HCT116 (cell line): ENCODE results near the gene LMCD1. TPM values are rescaled to one million over a fixed set of nuclear protein-coding genes. Genes with fewer than 3 reads are reported as not detected.

Source experiments
- ATAC-seq: fragments of 200-7000 bp; cut with Tn5 transposase; 2 replicates; pipeline ENCODE4 v1.9.1; 2020; ENCODE audit warnings: mild to moderate bottlenecking, moderate library complexity
- BruUV-seq: library from RNA; stranded (reverse); fragments of 400-500 nt; replicated peaks from 2 replicates; lab custom pipeline; 2021; lab: Mats Ljungman, UMichigan
- CTCF ChIA-PET: fragments of 300-600 bp; sonication (Branson Sonifier 250); formaldehyde crosslinking; loops from one replicate; lab custom pipeline; 2021; ENCODE audit warnings: antibody characterized with exemption; lab: Charles Lee
- POLR2A ChIA-PET: fragments of 300-600, 350-600 bp; sonication (Branson Sonifier 250); formaldehyde crosslinking; loops from one replicate; lab custom pipeline; 2021; ENCODE audit warnings: antibody characterized with exemption; lab: Charles Lee
- RAD21 ChIA-PET, 2 experiments: fragments of 300-600 bp; sonication (Branson Sonifier 250); formaldehyde crosslinking; loops; one replicate each; lab custom pipeline; 2023; ENCODE audit warnings: low total read pairs in 2 of 2; ENCODE audit not compliant: uncharacterized antibody in 2 of 2, unreplicated experiment in 2 of 2, low non-redundant PET in 1 of 2; lab: Charles Lee
- DNase-seq: peaks from one replicate; pipeline ENCODE4 v3.0.0-alpha.2; 2010; ENCODE audit warnings: low read depth, low spot score
- H2AFZ ChIP-seq: fragments of 200-600 bp; shearing (Covaris generic), sonication (generic); 2 replicates; pipeline ENCODE4 v1.6.1; 2017; ENCODE audit warnings: low read depth, mixed run types, mixed read lengths, antibody characterized with exemption, low read length; ENCODE audit not compliant: poor library complexity, severe bottlenecking
- H3K27ac ChIP-seq: 2 replicates; pipeline ENCODE4 v1.5.1; 2012; ENCODE audit warnings: low read depth, low read length
- H3K27me3 ChIP-seq: fragments of 200-600 bp; sonication (generic); 2 replicates; pipeline ENCODE4 v1.6.1; 2016; ENCODE audit warnings: mixed run types, low read length, mixed read lengths; ENCODE audit not compliant: insufficient read depth
- H3K36me3 ChIP-seq, 2 experiments: fragments of 200-500 bp in 1 of 2; fragments of 200-600 bp in 1 of 2; sonication (Bioruptor generic) in 1 of 2; sonication (generic) in 1 of 2; 2 replicates each; pipeline versions ENCODE4 v1.5.1 to v1.6.1; 2014 to 2016; ENCODE audit warnings: low read length in 2 of 2, inconsistent platforms in 1 of 2, mixed read lengths in 1 of 2, mixed run types in 1 of 2; ENCODE audit not compliant: insufficient read depth in 2 of 2, control insufficient read depth in 1 of 2
- H3K4me1 ChIP-seq, 2 experiments: fragments of 200-600 bp in 1 of 2; sonication (generic) in 1 of 2; 2 replicates each; pipeline versions ENCODE4 v1.5.1 to v1.6.1; 2012 to 2017; ENCODE audit warnings: low read length in 2 of 2, inconsistent platforms in 1 of 2, mild to moderate bottlenecking in 1 of 2, mixed read lengths in 1 of 2, mixed run types in 1 of 2, moderate library complexity in 1 of 2; ENCODE audit not compliant: insufficient read depth in 2 of 2, control insufficient read depth in 1 of 2
- H3K4me2 ChIP-seq: fragments of 200-600 bp; sonication (generic); 2 replicates; pipeline ENCODE4 v1.6.1; 2017; ENCODE audit warnings: mixed run types, low read length, mixed read lengths
- H3K4me3 ChIP-seq, 2 experiments: fragments of 200-600 bp in 1 of 2; sonication (generic) in 1 of 2; replicated peaks in 1 of 2; 2 replicates each; pipeline ENCODE4 v1.5.1; 2011 to 2016; ENCODE audit warnings: low read length in 2 of 2, control low read depth in 1 of 2, low read depth in 1 of 2, mild to moderate bottlenecking in 1 of 2, mixed read lengths in 1 of 2, mixed run types in 1 of 2
- H3K79me2 ChIP-seq: fragments of 200-600 bp; sonication (generic); 2 replicates; pipeline ENCODE4 v1.6.1; 2017; ENCODE audit warnings: mild to moderate bottlenecking, mixed run types, low read length, moderate library complexity, mixed read lengths; ENCODE audit not compliant: insufficient read depth
- H3K9ac ChIP-seq: fragments of 200-600 bp; sonication (generic); 2 replicates; pipeline ENCODE4 v1.6.1; 2016; ENCODE audit warnings: low read length, mixed read lengths
- H3K9me2 ChIP-seq: fragments of 200-600 bp; sonication (generic), shearing (Covaris generic); 2 replicates; pipeline ENCODE4 v1.6.1; 2017; ENCODE audit warnings: mixed run types, mild to moderate bottlenecking, moderate library complexity; ENCODE audit not compliant: insufficient read depth
- H3K9me3 ChIP-seq, 2 experiments: fragments of 200-500 bp in 1 of 2; fragments of 200-600 bp in 1 of 2; sonication (Bioruptor generic) in 1 of 2; sonication (generic) in 1 of 2; 2 replicates each; pipeline ENCODE4 v1.6.1; 2014 to 2017; ENCODE audit warnings: low read length in 2 of 2, mixed read lengths in 2 of 2, inconsistent platforms in 1 of 2, low read depth in 1 of 2, mild to moderate bottlenecking in 1 of 2, mixed run types in 1 of 2, moderate library complexity in 1 of 2; ENCODE audit not compliant: control insufficient read depth in 1 of 2, insufficient read depth in 1 of 2
- H4K20me1 ChIP-seq: fragments of 200-600 bp; sonication (generic), shearing (Covaris generic); 2 replicates; pipeline ENCODE4 v1.6.1; 2017; ENCODE audit warnings: mixed run types, mild to moderate bottlenecking, moderate library complexity; ENCODE audit not compliant: insufficient read depth
- CBX3 ChIP-seq: IDR thresholded peaks from 2 replicates; pipeline ENCODE4 v1.6.1; 2012; ENCODE audit warnings: low read depth
- CEBPB ChIP-seq: IDR thresholded peaks from 2 replicates; pipeline ENCODE4 v1.6.1; 2012; ENCODE audit warnings: low read depth
- EGR1 ChIP-seq: IDR thresholded peaks from 2 replicates; pipeline ENCODE4 v1.6.1; 2012; ENCODE audit warnings: low read depth
- EZH2phosphoT487 ChIP-seq: fragments of 200-600 bp; IDR thresholded peaks from 2 replicates; pipeline ENCODE4 v1.6.1; 2018; ENCODE audit warnings: antibody characterized with exemption, borderline replicate concordance
- FOSL1 ChIP-seq: IDR thresholded peaks from 2 replicates; pipeline ENCODE4 v1.6.1; 2012; ENCODE audit warnings: low read depth
- JUND ChIP-seq: IDR thresholded peaks from 2 replicates; pipeline ENCODE4 v1.6.1; 2012
- POLR2A ChIP-seq: IDR thresholded peaks from 2 replicates; pipeline ENCODE4 v1.7.0; 2011; ENCODE audit warnings: borderline replicate concordance; ENCODE audit not compliant: insufficient read depth, insufficient read length; ENCODE audit errors: extremely low read depth
- POLR2AphosphoS5 ChIP-seq: IDR thresholded peaks from 2 replicates; pipeline ENCODE4 v1.6.1; 2011; ENCODE audit warnings: mild to moderate bottlenecking, low read depth, low read length, moderate library complexity
- SIN3A ChIP-seq: IDR thresholded peaks from 2 replicates; pipeline ENCODE4 v1.6.1; 2012; ENCODE audit warnings: low read depth
- SP1 ChIP-seq: IDR thresholded peaks from 2 replicates; pipeline ENCODE4 v1.6.1; 2012; ENCODE audit warnings: low read depth
- SRF ChIP-seq: IDR thresholded peaks from 2 replicates; pipeline ENCODE4 v1.6.1; 2012; ENCODE audit warnings: low read depth
- TCF7L2 ChIP-seq: IDR thresholded peaks from 2 replicates; pipeline ENCODE4 v1.7.0; 2011; ENCODE audit warnings: borderline replicate concordance, inconsistent platforms; ENCODE audit not compliant: insufficient read depth, insufficient read length; ENCODE audit errors: extremely low read depth
- YY1 ChIP-seq: IDR thresholded peaks from 2 replicates; pipeline ENCODE4 v1.6.1; 2011; ENCODE audit warnings: low read length, low read depth, moderate library complexity, mild to moderate bottlenecking; ENCODE audit not compliant: insufficient replicate concordance; ENCODE audit errors: extremely low read depth
- ZFX ChIP-seq: fragments of 450-650 bp; IDR thresholded peaks from 2 replicates; pipeline ENCODE4 v1.6.1; 2017
- intact Hi-C: fragments of 100-400 bp; cut with micrococcal nuclease; formaldehyde crosslinking; loops from 2 replicates; pipeline ENCODE4 v1.10.0; 2022
- total RNA-seq: library from RNA; stranded (reverse); gene quantifications from one replicate; pipeline ENCODE4 v1.2.1, GENCODE V29; 2021; ENCODE audit not compliant: unreplicated experiment
- TF ChIP-seq, protein P1 (sequence below): IDR thresholded peaks from 2 replicates; pipeline ENCODE4 v1.6.1; 2011; ENCODE audit warnings: mild to moderate bottlenecking, low read length, moderate library complexity; ENCODE audit not compliant: insufficient replicate concordance; ENCODE audit errors: extremely low read depth
- TF ChIP-seq, protein P2 (sequence below): IDR thresholded peaks from 2 replicates; pipeline ENCODE4 v1.6.1; 2012
- TF ChIP-seq, protein P3 (sequence below): IDR thresholded peaks from 2 replicates; pipeline ENCODE4 v1.6.1; 2012; ENCODE audit warnings: low read depth
- TF ChIP-seq, protein P4 (sequence below), 3 experiments: fragments of 200-600 bp in 1 of 3; sonication (generic) in 1 of 3; IDR thresholded peaks in 2 of 3; conservative IDR thresholded peaks in 1 of 3; 2 replicates each; pipeline ENCODE4 v1.5.1; 2012 to 2017; ENCODE audit warnings: low read depth in 2 of 3, low read length in 2 of 3, antibody characterized with exemption in 1 of 3, borderline replicate concordance in 1 of 3, control low read depth in 1 of 3, mild to moderate bottlenecking in 1 of 3, mixed read lengths in 1 of 3, mixed run types in 1 of 3, moderate library complexity in 1 of 3; ENCODE audit not compliant: insufficient read depth in 1 of 3

Gene LMCD1
- total RNA-seq, 1 experiment from 2014 or later, result 4.6 TPM

DNA sequence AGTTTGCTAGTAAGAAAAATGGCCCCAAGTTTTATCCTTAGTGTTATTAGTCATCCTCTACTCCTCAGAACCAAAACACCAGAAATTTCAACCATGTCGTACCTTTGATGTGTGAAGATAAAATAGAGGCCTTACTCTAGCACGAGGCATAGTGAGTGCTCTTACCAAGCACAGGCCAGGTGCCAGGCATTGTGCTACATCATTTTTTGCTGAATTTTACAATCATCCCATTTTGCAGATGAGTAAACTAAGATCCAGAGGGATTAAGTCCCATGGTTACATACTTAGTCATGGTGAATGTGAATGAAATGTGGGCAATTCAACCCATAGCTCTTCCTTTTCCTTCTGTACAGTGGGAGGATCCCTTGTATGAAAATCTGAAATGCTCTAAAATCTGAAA is 15.2 kb downstream of the LMCD1 start:
- BruUV-seq, result no TSS peak
- intact Hi-C loops, result no loop called here
- RAD21 ChIA-PET, result no interaction called here
- POLR2A ChIA-PET, result no interaction called here
- no peak for ATAC-seq
- Histone ChIP-seq H3K4me2 (no peak overlapping the region), H3K27ac (no peak overlapping the region), H4K20me1 (no peaks in the 10 kb centered on the region), H3K4me3 (no peak overlapping the region), H3K9ac (no peak overlapping the region), H3K36me3 (no peaks in the 10 kb centered on the region), H3K27me3 (no peaks in the 10 kb centered on the region), H3K79me2 (no peaks in the 10 kb centered on the region), H3K9me2 (no peaks in the 10 kb centered on the region), H2AFZ (no peak overlapping the region), H3K4me1 (no peaks in the 10 kb centered on the region), H3K9me3 (no peaks in the 10 kb centered on the region)
- DNase-seq, result no peak
- TF ChIP-seq SP1, result no peak
- no peak for TF ChIP-seq CBX3
- TF ChIP-seq FOSL1, result no peak
- TF ChIP-seq, protein P1, sequence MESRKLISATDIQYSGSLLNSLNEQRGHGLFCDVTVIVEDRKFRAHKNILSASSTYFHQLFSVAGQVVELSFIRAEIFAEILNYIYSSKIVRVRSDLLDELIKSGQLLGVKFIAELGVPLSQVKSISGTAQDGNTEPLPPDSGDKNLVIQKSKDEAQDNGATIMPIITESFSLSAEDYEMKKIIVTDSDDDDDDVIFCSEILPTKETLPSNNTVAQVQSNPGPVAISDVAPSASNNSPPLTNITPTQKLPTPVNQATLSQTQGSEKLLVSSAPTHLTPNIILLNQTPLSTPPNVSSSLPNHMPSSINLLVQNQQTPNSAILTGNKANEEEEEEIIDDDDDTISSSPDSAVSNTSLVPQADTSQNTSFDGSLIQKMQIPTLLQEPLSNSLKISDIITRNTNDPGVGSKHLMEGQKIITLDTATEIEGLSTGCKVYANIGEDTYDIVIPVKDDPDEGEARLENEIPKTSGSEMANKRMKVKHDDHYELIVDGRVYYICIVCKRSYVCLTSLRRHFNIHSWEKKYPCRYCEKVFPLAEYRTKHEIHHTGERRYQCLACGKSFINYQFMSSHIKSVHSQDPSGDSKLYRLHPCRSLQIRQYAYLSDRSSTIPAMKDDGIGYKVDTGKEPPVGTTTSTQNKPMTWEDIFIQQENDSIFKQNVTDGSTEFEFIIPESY, result no peak
- TF ChIP-seq ZFX, result no peak
- TF ChIP-seq, protein P2, sequence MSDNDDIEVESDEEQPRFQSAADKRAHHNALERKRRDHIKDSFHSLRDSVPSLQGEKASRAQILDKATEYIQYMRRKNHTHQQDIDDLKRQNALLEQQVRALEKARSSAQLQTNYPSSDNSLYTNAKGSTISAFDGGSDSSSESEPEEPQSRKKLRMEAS, result no peak
- no peak for TF ChIP-seq JUND
- no peak for TF ChIP-seq EZH2phosphoT487
- TF ChIP-seq EGR1, result no peak
- no peak for TF ChIP-seq POLR2A
- TF ChIP-seq, protein P3, sequence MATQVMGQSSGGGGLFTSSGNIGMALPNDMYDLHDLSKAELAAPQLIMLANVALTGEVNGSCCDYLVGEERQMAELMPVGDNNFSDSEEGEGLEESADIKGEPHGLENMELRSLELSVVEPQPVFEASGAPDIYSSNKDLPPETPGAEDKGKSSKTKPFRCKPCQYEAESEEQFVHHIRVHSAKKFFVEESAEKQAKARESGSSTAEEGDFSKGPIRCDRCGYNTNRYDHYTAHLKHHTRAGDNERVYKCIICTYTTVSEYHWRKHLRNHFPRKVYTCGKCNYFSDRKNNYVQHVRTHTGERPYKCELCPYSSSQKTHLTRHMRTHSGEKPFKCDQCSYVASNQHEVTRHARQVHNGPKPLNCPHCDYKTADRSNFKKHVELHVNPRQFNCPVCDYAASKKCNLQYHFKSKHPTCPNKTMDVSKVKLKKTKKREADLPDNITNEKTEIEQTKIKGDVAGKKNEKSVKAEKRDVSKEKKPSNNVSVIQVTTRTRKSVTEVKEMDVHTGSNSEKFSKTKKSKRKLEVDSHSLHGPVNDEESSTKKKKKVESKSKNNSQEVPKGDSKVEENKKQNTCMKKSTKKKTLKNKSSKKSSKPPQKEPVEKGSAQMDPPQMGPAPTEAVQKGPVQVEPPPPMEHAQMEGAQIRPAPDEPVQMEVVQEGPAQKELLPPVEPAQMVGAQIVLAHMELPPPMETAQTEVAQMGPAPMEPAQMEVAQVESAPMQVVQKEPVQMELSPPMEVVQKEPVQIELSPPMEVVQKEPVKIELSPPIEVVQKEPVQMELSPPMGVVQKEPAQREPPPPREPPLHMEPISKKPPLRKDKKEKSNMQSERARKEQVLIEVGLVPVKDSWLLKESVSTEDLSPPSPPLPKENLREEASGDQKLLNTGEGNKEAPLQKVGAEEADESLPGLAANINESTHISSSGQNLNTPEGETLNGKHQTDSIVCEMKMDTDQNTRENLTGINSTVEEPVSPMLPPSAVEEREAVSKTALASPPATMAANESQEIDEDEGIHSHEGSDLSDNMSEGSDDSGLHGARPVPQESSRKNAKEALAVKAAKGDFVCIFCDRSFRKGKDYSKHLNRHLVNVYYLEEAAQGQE, result no peak
- TF ChIP-seq POLR2AphosphoS5, result no peak
- TF ChIP-seq, protein P4, sequence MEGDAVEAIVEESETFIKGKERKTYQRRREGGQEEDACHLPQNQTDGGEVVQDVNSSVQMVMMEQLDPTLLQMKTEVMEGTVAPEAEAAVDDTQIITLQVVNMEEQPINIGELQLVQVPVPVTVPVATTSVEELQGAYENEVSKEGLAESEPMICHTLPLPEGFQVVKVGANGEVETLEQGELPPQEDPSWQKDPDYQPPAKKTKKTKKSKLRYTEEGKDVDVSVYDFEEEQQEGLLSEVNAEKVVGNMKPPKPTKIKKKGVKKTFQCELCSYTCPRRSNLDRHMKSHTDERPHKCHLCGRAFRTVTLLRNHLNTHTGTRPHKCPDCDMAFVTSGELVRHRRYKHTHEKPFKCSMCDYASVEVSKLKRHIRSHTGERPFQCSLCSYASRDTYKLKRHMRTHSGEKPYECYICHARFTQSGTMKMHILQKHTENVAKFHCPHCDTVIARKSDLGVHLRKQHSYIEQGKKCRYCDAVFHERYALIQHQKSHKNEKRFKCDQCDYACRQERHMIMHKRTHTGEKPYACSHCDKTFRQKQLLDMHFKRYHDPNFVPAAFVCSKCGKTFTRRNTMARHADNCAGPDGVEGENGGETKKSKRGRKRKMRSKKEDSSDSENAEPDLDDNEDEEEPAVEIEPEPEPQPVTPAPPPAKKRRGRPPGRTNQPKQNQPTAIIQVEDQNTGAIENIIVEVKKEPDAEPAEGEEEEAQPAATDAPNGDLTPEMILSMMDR (IDR thresholded peaks at IDR 0.05 in 2 of 3, conservative IDR thresholded peaks at IDR 0.05 in 1 of 3; ENCODE audit: borderline replicate concordance in 1 of 3, insufficient read depth in 1 of 3, low read depth in 2 of 3, low read length in 2 of 3), result no peak
- TF ChIP-seq SRF, result no peak
- TF ChIP-seq SIN3A, result no peak
- TF ChIP-seq YY1, result no peak
- TF ChIP-seq CEBPB, result no peak
- TF ChIP-seq TCF7L2, result no peak
- CTCF ChIA-PET, result no interaction called here
